ENCODE results near the gene SKOR2. TPM values are rescaled to one million over a fixed set of nuclear protein-coding genes. Genes with fewer than 3 reads are reported as not detected.

Gene SKOR2
- total and polyA plus RNA-seq, 2 of the 4 experiments (the other 2 are of a cell fraction) = not detected

- no CpG with 5 or more reads among the region's 2 CpGs for WGBS, 2 experiments (ENCODE audit: extremely low coverage in 2 of 2, insufficient read length in 1 of 2)
These were observed 85.2 kb downstream of the SKOR2 start for GRCh38 chr18:47166294-47166693.

More at GRCh38 chr18:47166294-47166693, 85.2 kb downstream of the SKOR2 start:
- Histone ChIP-seq H3K4ac (ENCODE audit: low read depth, low read length) (no peak overlapping the region), H3K14ac (replicated peaks; ENCODE audit: low read depth, low read length) (0 out of 2 replicates have a peak overlapping the region, but pooled peaks have one; percentile 72), H2BK5ac (ENCODE audit: low read depth, low read length, poor library complexity, severe bottlenecking) (no peak overlapping the region), H3K4me2 (ENCODE audit: low read depth, low read length) (no peak overlapping the region), H3K18ac (ENCODE audit: low read depth, low read length) (no peak overlapping the region), H4K20me1 (ENCODE audit: insufficient read depth, low read length) (peaks cover 52% of the 10 kb centered on the region), H3K79me1 (ENCODE audit: low read depth in 1 of 2, low read length in 2 of 2) (peaks cover 4 to 44% of the 10 kb centered on the region in 2 experiments), H2AK9ac (replicated peaks; ENCODE audit: low read depth, low read length, poor library complexity) (no peak overlapping the region), H3K36me3 (ENCODE audit: control insufficient read depth, insufficient read depth, low read length) (peaks cover 2% of the 10 kb centered on the region), H3K27me3 (ENCODE audit: control insufficient read depth, insufficient read depth, low read length) (no peaks in the 10 kb centered on the region), H4K8ac (ENCODE audit: low read depth in 2 of 2, low read length in 2 of 2) (no peak overlapping the region), H3K9me1 (ENCODE audit: insufficient read depth, low read length) (peaks cover 8% of the 10 kb centered on the region; the same call in 1 of the 2 replicates), H2BK120ac (ENCODE audit: low read depth, low read length) (no peak overlapping the region), H4K91ac (ENCODE audit: insufficient read depth, low read depth, low read length) (no peak overlapping the region), H3K9me3 (ENCODE audit: control insufficient read depth, insufficient read depth, low read length) (no peaks in the 10 kb centered on the region), H2AFZ (replicated peaks; ENCODE audit: low read length, poor library complexity) (no peak overlapping the region), H2BK20ac (ENCODE audit: low read depth, low read length) (no peak overlapping the region), H4K5ac (ENCODE audit: low read depth, low read length) (no peak overlapping the region), H3K9ac (ENCODE audit: low read depth, low read length) (no peak overlapping the region), H3K4me1 (ENCODE audit: control insufficient read depth, insufficient read depth, low read length) (peaks cover 2% of the 10 kb centered on the region; the same call in 1 of the 2 replicates), H3K56ac (ENCODE audit: extremely low read depth, insufficient read depth, low read length) (no peak overlapping the region), H3K4me3 (ENCODE audit: insufficient read depth, low read depth, low read length) (no peak overlapping the region), H3K23ac (ENCODE audit: low read depth, low read length) (no peak overlapping the region), H2AK5ac (ENCODE audit: low read depth, low read length) (no peak overlapping the region), H2BK15ac (ENCODE audit: low read depth, low read length) (no peak overlapping the region), H3K27ac (ENCODE audit: insufficient read depth, low read length) (no peak overlapping the region)
- POLR2A ChIA-PET (ENCODE audit: unreplicated experiment) = no interaction called here
- in situ Hi-C loops (cut with MboI; ENCODE audit: low sequenced_read_pairs) = no loop called here
- BruUV-seq (replicated peaks) = no TSS peak
- DNase-seq (no peak), ATAC-seq (ENCODE audit: low read depth) (no peak)
- no peak for TF ChIP-seq FOS (IDR thresholded peaks at IDR 0.05; ENCODE audit: low read depth, low read length)
- no peak for TF ChIP-seq CTCF (conservative IDR thresholded peaks at IDR 0.05; ENCODE audit: low read depth, low read length)
- TF ChIP-seq BHLHE40 (IDR thresholded peaks at IDR 0.05; ENCODE audit: low read depth, low read length) = no peak
- dilution Hi-C loops (cut with HindIII; ENCODE audit: low sequenced_read_pairs, unreplicated experiment) = no loop called here
- CTCF ChIA-PET = interaction anchor here (0.6 kb wide), 1 partner anchor 29 kb away, joined by 4 read pairs; no protein-coding TSS in a partner anchor
- intact Hi-C loops (cut with micrococcal nuclease) = no loop called here

All from IMR-90 (cell line).